Measurements from ENCODE around the gene SPOCK2.

Gene SPOCK2

DNA sequence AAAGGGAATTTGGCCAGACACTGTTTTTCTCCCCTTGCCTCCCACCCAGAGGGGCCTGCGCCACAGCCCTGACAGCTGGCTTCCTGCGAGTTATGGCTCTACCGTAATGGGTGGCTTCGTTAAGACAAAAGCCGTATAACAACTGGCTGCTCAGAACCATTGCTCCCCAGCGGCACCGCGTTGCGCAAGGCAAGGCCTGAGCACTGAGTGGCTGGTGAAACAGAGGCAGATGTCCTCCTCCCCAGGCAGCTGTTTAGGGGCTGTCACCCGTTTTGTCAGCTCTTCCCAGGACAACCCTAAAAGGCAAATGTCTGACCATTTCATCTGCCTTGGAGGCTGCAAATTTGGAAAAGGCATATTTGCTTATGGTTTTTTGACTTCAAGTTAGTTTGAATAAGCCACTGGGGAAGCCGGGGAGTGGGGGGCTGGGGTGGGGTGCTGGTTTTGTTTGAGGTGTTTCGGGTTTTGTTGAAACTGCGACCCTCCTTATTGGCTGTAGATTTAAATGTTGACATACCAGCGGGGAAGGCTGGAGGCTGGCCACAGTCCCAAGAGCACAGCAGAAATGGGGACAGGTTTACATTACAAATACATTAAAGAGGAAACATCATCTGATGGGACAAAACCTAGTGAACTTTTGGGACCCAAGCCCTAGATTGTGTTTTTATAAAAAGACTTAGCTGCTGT is 681 bp upstream of the SPOCK2 start:
- H3K56ac ChIP-seq (ENCODE audit: low read length), result no peak overlapping the region
- H3K9ac ChIP-seq (ENCODE audit: low read length), result no peak overlapping the region
- H3K36me3 ChIP-seq (ENCODE audit: control insufficient read depth, insufficient read depth, low read length), result no peaks in the 10 kb centered on the region
- no peak overlapping the region for H2BK15ac ChIP-seq (replicated peaks; ENCODE audit: low read depth)
- H3K79me2 ChIP-seq (ENCODE audit: control insufficient read depth, insufficient read depth, low read length), result no peaks in the 10 kb centered on the region
- no peaks in the 10 kb centered on the region for H3K79me1 ChIP-seq (ENCODE audit: low read length)
- H3K27ac ChIP-seq (ENCODE audit: low read depth, low read length), result no peak overlapping the region
- H2BK5ac ChIP-seq (ENCODE audit: low read length), result no peak overlapping the region
- no peak overlapping the region for H3K4me3 ChIP-seq (ENCODE audit: low read length)
- peak; percentile 33 for DNase-seq
- no peak overlapping the region for H3K4me2 ChIP-seq (ENCODE audit: low read length)
- H3K18ac ChIP-seq (ENCODE audit: low read length), result no peak overlapping the region
- H3K4me1 ChIP-seq (ENCODE audit: control insufficient read depth, low read depth, low read length), result peaks cover 2% of the 10 kb centered on the region
- H3K27me3 ChIP-seq (ENCODE audit: insufficient read depth, low read length, poor library complexity), result peaks cover 29% of the 10 kb centered on the region
- no peak overlapping the region for H2AK5ac ChIP-seq (ENCODE audit: low read length)
- H4K5ac ChIP-seq (ENCODE audit: low read length), result no peak overlapping the region
- H3K4ac ChIP-seq (ENCODE audit: low read depth, low read length), result no peak overlapping the region
- H4K8ac ChIP-seq (ENCODE audit: low read depth, low read length), result no peak overlapping the region
- H3K23ac ChIP-seq (ENCODE audit: low read length), result no peak overlapping the region
- no peak overlapping the region for H2BK120ac ChIP-seq (ENCODE audit: low read depth, low read length)
- WGBS (ENCODE audit: extremely low coverage, insufficient coverage, low lambda C conversion rate), result no CpG with 5 or more reads among the region's 14 CpGs

- peak overlapping the region; percentile 3 for H3K4me3 ChIP-seq (ENCODE audit: low read length)
- H3K4me1 ChIP-seq (ENCODE audit: control insufficient read depth, low read depth, low read length), result peaks cover 2% of the 10 kb centered on the region
- H3K18ac ChIP-seq (ENCODE audit: low read length), result no peak overlapping the region
- H3K79me1 ChIP-seq (ENCODE audit: low read length), result no peaks in the 10 kb centered on the region
- H3K27ac ChIP-seq (ENCODE audit: low read depth, low read length), result no peak overlapping the region
- no peak overlapping the region for H3K4ac ChIP-seq (ENCODE audit: low read depth, low read length)
- H2AK5ac ChIP-seq (ENCODE audit: low read length), result no peak overlapping the region
- H3K9ac ChIP-seq (ENCODE audit: low read length), result no peak overlapping the region
- no peak overlapping the region for H4K5ac ChIP-seq (ENCODE audit: low read length)
- no peaks in the 10 kb centered on the region for H3K36me3 ChIP-seq (ENCODE audit: control insufficient read depth, insufficient read depth, low read length)
- H3K79me2 ChIP-seq (ENCODE audit: control insufficient read depth, insufficient read depth, low read length), result no peaks in the 10 kb centered on the region
- H3K23ac ChIP-seq (ENCODE audit: low read length), result no peak overlapping the region
- no peak overlapping the region for H3K56ac ChIP-seq (ENCODE audit: low read length)
- no peak overlapping the region for H2BK15ac ChIP-seq (replicated peaks; ENCODE audit: low read depth)
- peaks cover 29% of the 10 kb centered on the region for H3K27me3 ChIP-seq (ENCODE audit: insufficient read depth, low read length, poor library complexity)
- H2BK5ac ChIP-seq (ENCODE audit: low read length), result no peak overlapping the region
- H3K4me2 ChIP-seq (ENCODE audit: low read length), result peak overlapping the region; percentile 4
- no peak overlapping the region for H2BK120ac ChIP-seq (ENCODE audit: low read depth, low read length)
- WGBS (ENCODE audit: extremely low coverage, insufficient coverage, low lambda C conversion rate), result no CpG with 5 or more reads among the region's 50 CpGs
- no peak for DNase-seq
- H4K8ac ChIP-seq (ENCODE audit: low read depth, low read length), result no peak overlapping the region
Measured at GRCh38 chr10:72087392-72087968, 871 bp downstream of the SPOCK2 start.

DNA sequence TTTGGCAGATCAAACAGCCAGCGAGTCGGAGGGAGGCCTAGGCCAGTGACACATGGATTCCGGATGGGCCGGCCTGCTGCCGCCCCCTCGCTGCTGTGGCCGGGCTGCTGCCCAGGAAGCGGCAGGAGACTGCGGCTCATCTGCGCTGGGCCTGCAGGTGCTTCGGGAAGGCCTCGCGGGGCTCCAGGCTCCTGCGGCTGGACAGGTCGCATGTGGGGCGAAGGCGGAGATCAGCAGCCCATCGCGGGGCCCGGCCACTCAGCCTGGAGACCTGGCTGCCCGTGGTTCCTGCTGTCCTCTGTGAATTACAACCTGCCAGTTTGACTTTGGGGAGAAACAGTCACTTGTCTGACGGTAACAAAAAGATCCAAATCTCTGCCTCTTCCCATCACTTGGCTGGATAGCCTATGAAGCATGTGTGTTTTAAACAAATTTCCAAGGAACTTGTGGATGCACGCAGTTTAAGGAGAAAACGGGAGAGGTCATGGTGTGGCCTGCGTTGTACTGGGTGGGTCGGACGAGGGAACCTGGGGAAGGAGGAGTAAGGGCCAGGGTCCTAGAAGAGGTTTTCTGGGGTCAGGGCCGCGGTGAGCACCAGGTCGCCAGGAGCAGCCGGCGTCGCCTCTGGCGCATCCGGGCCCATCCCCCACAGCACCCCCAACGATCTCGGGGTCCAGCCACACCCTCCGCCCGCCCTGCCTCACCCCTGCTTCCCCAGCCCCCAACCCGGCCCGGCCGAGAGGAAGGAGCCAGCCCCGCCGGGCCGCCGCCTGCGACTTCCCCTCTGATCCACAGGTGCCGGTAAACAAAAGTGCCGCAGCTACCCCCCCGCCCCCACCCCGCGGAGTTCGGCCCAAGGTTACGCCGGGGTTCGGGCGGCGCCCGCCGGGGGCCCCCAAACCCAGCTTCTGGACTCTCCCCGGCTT is 1.6 kb downstream of the SPOCK2 start:
- no CpG with 5 or more reads among the region's 61 CpGs for WGBS (ENCODE audit: extremely low coverage, insufficient coverage, low lambda C conversion rate)
- H3K79me1 ChIP-seq (ENCODE audit: low read length), result no peaks in the 10 kb centered on the region
- H4K5ac ChIP-seq (ENCODE audit: low read length), result no peak overlapping the region
- H2BK120ac ChIP-seq (ENCODE audit: low read depth, low read length), result no peak overlapping the region
- H3K9ac ChIP-seq (ENCODE audit: low read length), result no peak overlapping the region
- DNase-seq, result peak; percentile 60
- no peak overlapping the region for H3K56ac ChIP-seq (ENCODE audit: low read length)
- no peak overlapping the region for H3K27ac ChIP-seq (ENCODE audit: low read depth, low read length)
- no peak overlapping the region for H3K4me3 ChIP-seq (ENCODE audit: low read length)
- no peak overlapping the region for H2BK15ac ChIP-seq (replicated peaks; ENCODE audit: low read depth)
- no peak overlapping the region for H3K4ac ChIP-seq (ENCODE audit: low read depth, low read length)
- H4K8ac ChIP-seq (ENCODE audit: low read depth, low read length), result no peak overlapping the region
- H3K23ac ChIP-seq (ENCODE audit: low read length), result no peak overlapping the region
- H3K18ac ChIP-seq (ENCODE audit: low read length), result no peak overlapping the region
- peak overlapping the region; percentile 4 for H3K4me2 ChIP-seq (ENCODE audit: low read length)
- H2AK5ac ChIP-seq (ENCODE audit: low read length), result no peak overlapping the region
- no peak overlapping the region for H2BK5ac ChIP-seq (ENCODE audit: low read length)
- peaks cover 29% of the 10 kb centered on the region for H3K27me3 ChIP-seq (ENCODE audit: insufficient read depth, low read length, poor library complexity)
- peaks cover 2% of the 10 kb centered on the region for H3K4me1 ChIP-seq (ENCODE audit: control insufficient read depth, low read depth, low read length)
- H3K36me3 ChIP-seq (ENCODE audit: control insufficient read depth, insufficient read depth, low read length), result no peaks in the 10 kb centered on the region
- no peaks in the 10 kb centered on the region for H3K79me2 ChIP-seq (ENCODE audit: control insufficient read depth, insufficient read depth, low read length)

DNA sequence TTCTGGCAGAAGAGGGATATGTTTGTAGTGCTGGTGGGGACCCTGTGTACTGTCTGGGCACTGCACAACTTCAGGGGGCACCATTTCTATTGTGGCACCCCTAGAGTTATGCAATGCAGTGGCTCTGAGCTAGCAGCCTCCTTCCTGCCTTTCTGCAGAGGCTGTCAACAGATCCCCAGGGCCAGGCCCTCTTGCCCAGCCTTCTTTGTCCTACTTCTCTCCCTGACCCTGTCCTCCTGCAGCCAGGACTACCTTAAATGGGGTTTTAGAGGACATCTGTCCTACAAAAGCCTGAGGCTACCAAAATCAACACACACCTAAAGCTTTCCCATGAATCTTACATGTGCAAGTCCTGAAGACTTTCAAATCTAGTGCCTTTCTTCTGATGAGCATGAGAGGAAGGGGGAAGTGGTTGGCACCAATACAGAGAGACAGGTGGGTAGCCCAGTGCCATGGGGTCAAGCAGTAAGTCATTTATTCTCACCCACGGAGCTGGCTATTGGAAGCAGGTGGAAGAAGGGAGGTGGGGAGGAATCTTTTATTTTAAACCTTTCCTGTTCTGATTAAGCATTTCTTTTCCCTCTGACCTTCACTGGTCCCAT is 2.4 kb downstream of the SPOCK2 start:
- no peak overlapping the region for H4K8ac ChIP-seq (ENCODE audit: low read depth, low read length)
- H3K18ac ChIP-seq (ENCODE audit: low read length), result no peak overlapping the region
- no peaks in the 10 kb centered on the region for H3K79me2 ChIP-seq (ENCODE audit: control insufficient read depth, insufficient read depth, low read length)
- H3K4ac ChIP-seq (ENCODE audit: low read depth, low read length), result no peak overlapping the region
- H3K27ac ChIP-seq (ENCODE audit: low read depth, low read length), result no peak overlapping the region
- no peak overlapping the region for H3K4me3 ChIP-seq (ENCODE audit: low read length)
- no peak overlapping the region for H3K23ac ChIP-seq (ENCODE audit: low read length)
- no peak overlapping the region for H2AK5ac ChIP-seq (ENCODE audit: low read length)
- H4K5ac ChIP-seq (ENCODE audit: low read length), result no peak overlapping the region
- no peaks in the 10 kb centered on the region for H3K79me1 ChIP-seq (ENCODE audit: low read length)
- no peak overlapping the region for H2BK120ac ChIP-seq (ENCODE audit: low read depth, low read length)
- peaks cover 2% of the 10 kb centered on the region for H3K4me1 ChIP-seq (ENCODE audit: control insufficient read depth, low read depth, low read length)
- WGBS (ENCODE audit: extremely low coverage, insufficient coverage, low lambda C conversion rate), result no CpG with 5 or more reads among the region's 1 CpG
- no peak overlapping the region for H2BK15ac ChIP-seq (replicated peaks; ENCODE audit: low read depth)
- H3K56ac ChIP-seq (ENCODE audit: low read length), result no peak overlapping the region
- no peak overlapping the region for H2BK5ac ChIP-seq (ENCODE audit: low read length)
- no peaks in the 10 kb centered on the region for H3K36me3 ChIP-seq (ENCODE audit: control insufficient read depth, insufficient read depth, low read length)
- no peak for DNase-seq
- peaks cover 29% of the 10 kb centered on the region for H3K27me3 ChIP-seq (ENCODE audit: insufficient read depth, low read length, poor library complexity)
- no peak overlapping the region for H3K9ac ChIP-seq (ENCODE audit: low read length)
- no peak overlapping the region for H3K4me2 ChIP-seq (ENCODE audit: low read length)

- no peak for DNase-seq
- H3K4ac ChIP-seq (ENCODE audit: low read depth, low read length), result no peak overlapping the region
- H3K9ac ChIP-seq (ENCODE audit: low read length), result no peak overlapping the region
- H3K79me2 ChIP-seq (ENCODE audit: control insufficient read depth, insufficient read depth, low read length), result no peaks in the 10 kb centered on the region
- H3K4me1 ChIP-seq (ENCODE audit: control insufficient read depth, low read depth, low read length), result peaks cover 2% of the 10 kb centered on the region
- H3K18ac ChIP-seq (ENCODE audit: low read length), result no peak overlapping the region
- H2BK15ac ChIP-seq (replicated peaks; ENCODE audit: low read depth), result no peak overlapping the region
- no peaks in the 10 kb centered on the region for H3K36me3 ChIP-seq (ENCODE audit: control insufficient read depth, insufficient read depth, low read length)
- no peak overlapping the region for H4K8ac ChIP-seq (ENCODE audit: low read depth, low read length)
- H3K4me3 ChIP-seq (ENCODE audit: low read length), result no peak overlapping the region
- H2AK5ac ChIP-seq (ENCODE audit: low read length), result no peak overlapping the region
- no peak overlapping the region for H3K4me2 ChIP-seq (ENCODE audit: low read length)
- H3K79me1 ChIP-seq (ENCODE audit: low read length), result no peaks in the 10 kb centered on the region
- WGBS (ENCODE audit: extremely low coverage, insufficient coverage, low lambda C conversion rate), result no CpG with 5 or more reads among the region's 6 CpGs
- no peak overlapping the region for H2BK120ac ChIP-seq (ENCODE audit: low read depth, low read length)
- no peak overlapping the region for H3K27ac ChIP-seq (ENCODE audit: low read depth, low read length)
- no peak overlapping the region for H3K56ac ChIP-seq (ENCODE audit: low read length)
- H2BK5ac ChIP-seq (ENCODE audit: low read length), result no peak overlapping the region
- no peak overlapping the region for H3K23ac ChIP-seq (ENCODE audit: low read length)
- H4K5ac ChIP-seq (ENCODE audit: low read length), result no peak overlapping the region
- H3K27me3 ChIP-seq (ENCODE audit: insufficient read depth, low read length, poor library complexity), result peaks cover 29% of the 10 kb centered on the region
Measured at GRCh38 chr10:72085166-72085565, 3.2 kb downstream of the SPOCK2 start.

All from mesendoderm (in vitro differentiated cells).